Tongue (tissue), 2 donors: ENCODE results near the gene THBD. TPM values are rescaled to one million over a fixed set of nuclear protein-coding genes. Genes with fewer than 3 reads are reported as not detected.

Experiments
- DNase-seq: peaks from one replicate; pipeline ENCODE4 v3.0.0-alpha.2; 2015
- total RNA-seq: library from RNA; depleted of rRNA; stranded (reverse); fragments of >200 nt; gene quantifications from one replicate; pipeline ENCODE4 v1.2.3, GENCODE V29; 2014

Gene THBD
- total RNA-seq: 26.6 TPM

GRCh38 chr20:23049201-23050075 lies at the start of gene THBD:
TSS of gene THBD (minus strand) at chr20:23049672. CDS start at chr20:23049504, 168 bp downstream.
- peak; percentile 58 for DNase-seq

GRCh38 chr20:23097636-23098580 lies 48.4 kb upstream of the THBD start:
- no peak for DNase-seq

GRCh38 chr20:23096986-23097520 lies 47.6 kb upstream of the THBD start:
- no peak for DNase-seq

GRCh38 chr20:23096097-23096496 lies 46.6 kb upstream of the THBD start:
- DNase-seq: no peak

GRCh38 chr20:23095499-23095898 lies 46.0 kb upstream of the THBD start:
- no peak for DNase-seq

GRCh38 chr20:23094927-23095326 lies 45.5 kb upstream of the THBD start:
- no peak for DNase-seq

- DNase-seq: no peak
Observed at GRCh38 chr20:23094213-23094896, 44.9 kb upstream of the THBD start.

- DNase-seq: no peak
Observed at GRCh38 chr20:23093613-23094012, 44.1 kb upstream of the THBD start.

- DNase-seq: no peak
Observed at GRCh38 chr20:23092861-23093495, 43.5 kb upstream of the THBD start.

GRCh38 chr20:23092384-23092756 lies 42.9 kb upstream of the THBD start:
- no peak for DNase-seq

- DNase-seq: no peak
Observed at GRCh38 chr20:23091721-23092383, 42.4 kb upstream of the THBD start.

GRCh38 chr20:23090878-23091277 lies 41.4 kb upstream of the THBD start:
- no peak for DNase-seq

- DNase-seq: no peak
Observed at GRCh38 chr20:23090147-23090546, 40.7 kb upstream of the THBD start.

GRCh38 chr20:23088866-23089265 lies 39.4 kb upstream of the THBD start:
- no peak for DNase-seq

- no peak for DNase-seq
Observed at GRCh38 chr20:23087587-23088251, 38.2 kb upstream of the THBD start.

GRCh38 chr20:23086931-23087411 lies 37.5 kb upstream of the THBD start:
- DNase-seq: no peak

- DNase-seq: peak; percentile 47
Observed at GRCh38 chr20:23086056-23086566, 36.6 kb upstream of the THBD start, which contains the start of gene CD93. TSS of gene CD93 (minus strand) at chr20:23086324. CDS start at chr20:23086192, 132 bp downstream.

- no peak for DNase-seq
Observed at GRCh38 chr20:23085436-23086055, 36.1 kb upstream of the THBD start.

- DNase-seq: no peak
Observed at GRCh38 chr20:23084845-23085365, 35.4 kb upstream of the THBD start.
